Thymus (tissue), 14 donors: Measurements from ENCODE around the gene MRPL40. TPM values are rescaled to one million over a fixed set of nuclear protein-coding genes. Genes with fewer than 3 reads are reported as not detected.
A peak's percentile ranks its signal among the peaks of the same experiment; 100 is the strongest.

ENCODE experiments used
- DNase-seq, 9 donors: peaks; one replicate each; pipeline ENCODE4 v3.0.0-alpha.2; 2013; ENCODE audit warnings: low spot score in 9 of 9, low read depth in 6 of 9, missing footprints in 1 of 9
- H3K27ac ChIP-seq, 2 donors: one replicate each; pipeline ENCODE4 v1.5.1; 2013; ENCODE audit warnings: control low read depth in 1 of 2, low read depth in 1 of 2, low read length in 1 of 2, mild to moderate bottlenecking in 1 of 2, moderate library complexity in 1 of 2
- H3K27me3 ChIP-seq, 2 donors: one replicate each; pipeline ENCODE4 v1.5.1; 2013; ENCODE audit warnings: low read length in 1 of 2; ENCODE audit not compliant: control insufficient read depth in 2 of 2, insufficient read depth in 1 of 2
- H3K36me3 ChIP-seq, 2 donors: one replicate each; pipeline ENCODE4 v1.5.1; 2013; ENCODE audit warnings: low read length in 1 of 2, mild to moderate bottlenecking in 1 of 2, moderate library complexity in 1 of 2; ENCODE audit not compliant: control insufficient read depth in 2 of 2, insufficient read depth in 2 of 2
- H3K4me1 ChIP-seq, 2 donors: one replicate each; pipeline ENCODE4 v1.5.1; 2013; ENCODE audit warnings: low read length in 2 of 2; ENCODE audit not compliant: control insufficient read depth in 2 of 2, insufficient read depth in 2 of 2
- H3K4me3 ChIP-seq, 2 donors: one replicate each; pipeline ENCODE4 v1.5.1; 2013; ENCODE audit warnings: low read length in 2 of 2, control low read depth in 1 of 2, mild to moderate bottlenecking in 1 of 2
- H3K9me3 ChIP-seq, 2 donors: one replicate each; pipeline ENCODE4 v1.5.1; 2013; ENCODE audit warnings: low read length in 1 of 2, mild to moderate bottlenecking in 1 of 2; ENCODE audit not compliant: control insufficient read depth in 2 of 2, insufficient read depth in 1 of 2
- WGBS: extraction: QIAGEN DNeasy Blood & Tissue Kit; methylation state at CpG from one replicate; pipeline ENCODE4 v1.1.7; 2013; 5-methylcytosine and 5-hydroxymethylcytosine counted together
- long read RNA-seq, 10 donors: transcript quantifications; one replicate each; lab custom pipeline, GENCODE V29; 2026
- polyA plus RNA-seq: library from polyadenylated mRNA; stranded (reverse); fragments of 200-250 nt; gene quantifications from one replicate; pipeline ENCODE4 v1.2.3, GENCODE V29; 2013
- total RNA-seq: library from RNA; stranded (reverse); fragments of 120-200 nt; gene quantifications from one replicate; pipeline ENCODE4 v1.2.4, GENCODE V29; 2013
- donor health status: healthy.

MRPL40 gene
- total RNA-seq (36.5 TPM), polyA plus RNA-seq (50.6 TPM)
- long read RNA-seq, donor 1: 0 reads
- long read RNA-seq, donor 2, transcript MRPL40-201 (4 exons, 1,387 nt): major isoform, 42 of 46 reads
- long read RNA-seq, donor 2, partial matches to known transcripts: 0 of 46 reads
- long read RNA-seq, donor 2, other reads (novel, unspliced or antisense): 0 of 46 reads
- long read RNA-seq, donor 3, transcript MRPL40-201 (4 exons, 1,387 nt): major isoform, 39 of 44 reads
- long read RNA-seq, donor 3, partial matches to known transcripts: 0 of 44 reads
- long read RNA-seq, donor 3, other reads (novel, unspliced or antisense): 0 of 44 reads
- long read RNA-seq, donor 4, transcript MRPL40-201 (4 exons, 1,387 nt): major isoform, 15 of 16 reads
- long read RNA-seq, donor 4, partial matches to known transcripts: 0 of 16 reads
- long read RNA-seq, donor 4, other reads (novel, unspliced or antisense): 0 of 16 reads
- long read RNA-seq, donor 5, transcript MRPL40-201 (4 exons, 1,387 nt): major isoform, 50 of 206 reads
- long read RNA-seq, donor 5, partial matches to known transcripts: 52 of 206 reads
- long read RNA-seq, donor 5, other reads (novel, unspliced or antisense): 101 of 206 reads
- long read RNA-seq, donor 6, transcript MRPL40-201 (4 exons, 1,387 nt): major isoform, 25 of 28 reads
- long read RNA-seq, donor 6, partial matches to known transcripts: 0 of 28 reads
- long read RNA-seq, donor 6, other reads (novel, unspliced or antisense): 0 of 28 reads
- long read RNA-seq, donor 7, transcript MRPL40-201 (4 exons, 1,387 nt): major isoform, 26 of 29 reads
- long read RNA-seq, donor 7, partial matches to known transcripts: 0 of 29 reads
- long read RNA-seq, donor 7, other reads (novel, unspliced or antisense): 0 of 29 reads
- long read RNA-seq, donor 8, transcript MRPL40-201 (4 exons, 1,387 nt): major isoform, 10 of 12 reads
- long read RNA-seq, donor 8, partial matches to known transcripts: 0 of 12 reads
- long read RNA-seq, donor 8, other reads (novel, unspliced or antisense): 0 of 12 reads
- long read RNA-seq, donor 9, transcript MRPL40-201 (4 exons, 1,387 nt): major isoform, 12 of 13 reads
- long read RNA-seq, donor 9, partial matches to known transcripts: 0 of 13 reads
- long read RNA-seq, donor 9, other reads (novel, unspliced or antisense): 0 of 13 reads
- long read RNA-seq, donor 10, transcript MRPL40-201 (4 exons, 1,387 nt): major isoform, 22 of 24 reads
- long read RNA-seq, donor 10, partial matches to known transcripts: 0 of 24 reads
- long read RNA-seq, donor 10, other reads (novel, unspliced or antisense): 0 of 24 reads

DNA sequence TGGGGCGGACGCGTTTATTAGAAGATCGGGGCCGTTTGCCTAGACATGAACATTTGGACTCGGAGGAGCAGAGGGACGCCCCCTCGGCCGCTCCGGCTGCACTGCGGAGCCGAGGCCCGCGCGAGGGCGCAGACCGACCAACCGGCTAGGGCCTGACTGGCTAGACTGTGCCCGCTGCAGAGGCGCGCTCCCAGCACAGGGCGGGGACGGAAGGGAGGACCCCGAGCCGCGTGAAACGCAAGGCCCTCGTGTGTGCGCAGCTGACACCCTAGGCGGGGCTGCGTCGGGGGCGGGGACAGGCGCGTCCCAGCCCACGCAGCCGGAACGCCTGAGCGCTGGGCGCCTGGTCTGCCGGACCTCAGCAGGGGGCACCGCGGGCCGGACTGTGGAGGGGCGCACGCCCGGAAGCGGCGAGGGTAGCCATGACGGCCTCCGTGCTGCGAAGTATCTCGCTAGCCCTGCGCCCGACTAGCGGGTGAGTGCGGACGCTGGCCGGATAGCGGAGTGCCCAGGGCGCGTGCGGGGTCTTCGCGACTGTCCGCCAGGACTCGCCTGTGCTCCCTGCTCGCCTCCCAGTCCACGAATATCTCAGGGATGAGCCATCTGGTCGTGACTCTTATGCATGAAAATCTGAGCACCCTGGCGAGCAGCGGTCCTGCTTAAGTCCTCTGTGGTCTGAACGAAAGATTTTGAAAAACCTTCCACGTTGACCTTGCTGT, at the start of gene MRPL40:
Gene MRPL40 (plus strand): TSS at position 413 of the 719 bp plus-strand sequence. CDS start 10 bp downstream, at position 423.
- Histone ChIP-seq H3K4me3 (peak within 1 kb of the TSS; percentile 91 to 93), H3K27ac (peak within 1 kb of the TSS; percentile 95 to 96), H3K27me3 (no peaks in the 10 kb centered on the region), H3K36me3 (peaks cover 15 to 27% of the 10 kb centered on the region in 2 donors), H3K9me3 (no peaks in the 10 kb centered on the region), H3K4me1 (peaks cover 20 to 35% of the 10 kb centered on the region in 2 donors)
- peak in 8 of 9 donors; percentile 55 to 90 (median 78) for DNase-seq
- under 1% methylated on average over 74 of the region's 74 CpGs for WGBS

DNA sequence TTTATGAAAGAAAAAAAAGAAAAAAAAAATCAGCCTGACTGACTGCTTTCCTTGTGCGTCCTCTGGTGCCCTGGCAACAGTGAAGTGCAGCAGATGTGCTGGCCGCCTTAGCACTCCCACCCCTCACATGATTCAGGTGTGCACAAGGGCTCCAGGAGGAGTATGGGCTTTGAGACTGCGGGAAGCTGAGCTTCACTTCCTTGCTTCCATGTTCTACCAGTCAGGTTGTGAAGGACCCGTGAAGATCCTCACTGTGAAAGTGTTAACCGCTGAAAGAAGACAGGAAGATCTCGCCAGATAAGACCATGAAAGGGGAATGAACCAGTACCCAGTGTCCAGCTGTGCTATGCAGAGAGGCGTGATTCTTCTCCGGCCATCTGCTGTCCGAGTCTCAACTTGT, 49.1 kb upstream of the MRPL40 start:
- Histone ChIP-seq H3K9me3 (no peaks in the 10 kb centered on the region), H3K4me3 (no peak overlapping the region), H3K4me1 (no peaks in the 10 kb centered on the region), H3K36me3 (peaks cover 63 to 81% of the 10 kb centered on the region in 2 donors), H3K27ac (no peak overlapping the region), H3K27me3 (no peaks in the 10 kb centered on the region)
- 95% methylated on average over 9 of the region's 9 CpGs for WGBS
- DNase-seq: no peak

DNA sequence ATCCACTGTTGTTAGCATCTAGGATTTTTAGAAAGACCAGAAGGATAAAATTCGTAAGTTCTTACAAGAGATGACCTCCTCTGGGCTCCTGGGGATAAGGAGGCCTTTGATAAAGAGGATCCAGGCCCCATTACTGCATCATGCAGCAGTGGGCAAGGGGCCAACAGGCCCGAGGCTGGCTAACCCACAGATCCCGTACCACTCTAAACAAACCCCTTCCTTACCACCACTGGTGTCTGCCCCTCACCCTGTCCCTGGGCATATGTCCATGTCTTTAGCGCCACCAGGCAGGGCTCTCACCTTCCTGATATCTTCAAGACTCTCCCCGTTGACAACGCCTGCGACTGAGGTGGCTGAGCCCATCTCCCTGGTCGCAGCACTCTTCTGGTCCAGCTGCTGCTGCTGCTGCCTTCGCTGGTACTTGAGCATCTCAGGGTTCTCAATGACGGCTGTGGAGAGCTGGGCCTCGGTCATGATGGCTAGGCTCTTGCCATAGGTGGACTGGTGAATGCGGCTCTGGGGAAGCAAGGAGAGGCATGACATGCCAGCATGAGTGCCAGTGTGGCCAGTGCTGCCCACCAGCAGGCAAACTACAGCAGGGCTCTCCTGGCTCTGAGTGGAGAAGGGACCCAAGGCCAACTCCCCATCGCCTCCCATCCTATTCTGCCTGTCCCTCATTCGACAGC, 47.0 kb upstream of the MRPL40 start:
- no peak overlapping the region for H3K4me3 ChIP-seq
- DNase-seq: no peak
- H3K36me3 ChIP-seq: peaks cover 82 to 91% of the 10 kb centered on the region in 2 donors
- no peaks in the 10 kb centered on the region for H3K4me1 ChIP-seq
- no peak overlapping the region for H3K27ac ChIP-seq
- no peaks in the 10 kb centered on the region for H3K9me3 ChIP-seq
- H3K27me3 ChIP-seq: no peaks in the 10 kb centered on the region
- 97% methylated on average over 14 of the region's 14 CpGs for WGBS

DNA sequence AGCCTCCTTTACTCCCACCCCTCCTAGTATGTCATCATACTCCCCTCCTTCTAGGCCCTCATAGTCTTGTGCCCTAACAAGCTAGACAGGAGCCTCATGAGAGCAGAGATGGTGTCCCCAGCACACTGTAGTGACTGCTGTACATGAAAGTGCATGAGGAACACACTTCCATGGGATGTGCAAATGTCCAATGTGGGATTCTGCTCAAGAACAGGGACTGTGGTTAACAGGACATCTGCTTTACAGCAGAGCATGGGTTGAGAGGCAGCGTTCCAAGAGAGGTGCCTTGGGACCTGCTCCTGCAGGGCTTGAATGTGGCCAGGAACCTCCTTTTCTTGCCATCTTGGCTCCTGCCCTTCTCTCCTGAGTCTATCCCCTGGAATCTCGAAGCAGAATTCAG, 46.1 kb upstream of the MRPL40 start:
- no peak overlapping the region for H3K4me3 ChIP-seq
- H3K27ac ChIP-seq: no peak overlapping the region
- H3K9me3 ChIP-seq: no peaks in the 10 kb centered on the region
- H3K27me3 ChIP-seq: no peaks in the 10 kb centered on the region
- no peaks in the 10 kb centered on the region for H3K4me1 ChIP-seq
- 98% methylated on average over 2 of the region's 2 CpGs for WGBS
- DNase-seq: no peak
- H3K36me3 ChIP-seq: peaks cover 90 to 91% of the 10 kb centered on the region in 2 donors

DNA sequence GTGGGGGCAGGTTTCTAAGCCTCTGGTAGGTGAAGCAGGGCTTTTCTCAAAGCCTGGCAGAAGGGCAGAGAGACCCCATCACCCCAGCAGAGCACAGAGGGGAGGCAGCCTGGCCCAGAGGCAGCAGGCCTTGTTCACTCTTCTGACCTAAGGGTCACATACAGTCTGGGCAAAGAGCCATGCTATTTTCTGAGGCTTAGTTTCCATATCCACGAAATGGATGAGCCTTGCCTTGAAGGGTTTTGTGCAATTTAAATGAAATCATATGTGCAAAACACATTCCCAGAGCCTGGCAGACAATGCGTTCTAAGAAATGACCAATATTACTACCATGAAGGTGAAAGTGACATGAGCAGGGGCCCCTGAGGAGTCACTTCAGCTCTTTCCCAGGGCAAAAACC, 45.3 kb upstream of the MRPL40 start:
- H3K36me3 ChIP-seq: peaks cover 92 to 94% of the 10 kb centered on the region in 2 donors
- no peak overlapping the region for H3K4me3 ChIP-seq
- no peaks in the 10 kb centered on the region for H3K4me1 ChIP-seq
- 97% methylated on average over 2 of the region's 2 CpGs for WGBS
- no peak for DNase-seq
- no peak overlapping the region for H3K27ac ChIP-seq
- no peaks in the 10 kb centered on the region for H3K9me3 ChIP-seq
- H3K27me3 ChIP-seq: no peaks in the 10 kb centered on the region

DNA sequence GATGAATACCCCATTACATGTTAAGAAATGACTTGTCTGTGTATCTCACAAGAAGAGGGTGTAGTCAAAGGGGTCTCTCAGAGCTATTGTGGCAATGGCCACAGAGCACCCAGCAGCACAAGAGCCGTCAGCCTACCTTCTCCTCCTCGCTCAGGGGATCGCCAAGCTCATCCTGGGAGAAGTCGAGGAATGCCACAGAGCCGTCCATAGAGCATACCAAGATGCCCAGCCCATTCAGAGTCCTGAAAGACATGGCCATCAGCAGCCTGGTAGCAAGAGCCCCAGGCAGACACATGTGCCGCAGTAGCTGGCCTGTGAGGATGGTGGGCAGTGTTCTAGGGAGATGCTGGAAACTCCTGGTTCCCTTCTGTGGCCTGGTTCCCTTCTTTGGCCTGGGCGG, 44.8 kb upstream of the MRPL40 start:
- H3K36me3 ChIP-seq: peaks cover 92 to 94% of the 10 kb centered on the region in 2 donors
- no peak overlapping the region for H3K4me3 ChIP-seq
- 98% methylated on average over 7 of the region's 7 CpGs for WGBS
- H3K4me1 ChIP-seq: no peaks in the 10 kb centered on the region
- no peak for DNase-seq
- H3K27ac ChIP-seq: no peak overlapping the region
- H3K27me3 ChIP-seq: no peaks in the 10 kb centered on the region
- H3K9me3 ChIP-seq: no peaks in the 10 kb centered on the region

DNA sequence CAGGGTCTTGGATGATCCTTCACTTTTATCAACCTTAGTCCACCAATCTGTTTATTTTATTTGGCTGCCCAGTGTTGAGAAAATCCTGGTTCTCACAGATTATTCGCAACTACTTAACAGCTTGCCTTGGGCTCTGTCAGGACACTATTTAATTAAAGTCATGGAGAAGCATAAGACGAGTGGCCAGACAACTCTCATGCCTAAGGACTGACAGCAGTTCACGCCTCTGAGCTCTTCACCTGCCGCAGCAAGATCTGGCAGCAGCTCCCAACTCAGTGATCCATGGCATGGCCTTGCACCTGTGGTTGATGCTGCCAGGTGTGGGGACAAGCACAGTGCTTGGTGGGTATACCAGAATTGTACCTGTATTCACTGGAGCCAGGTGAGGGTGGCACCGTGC, 38.6 kb upstream of the MRPL40 start:
- no peaks in the 10 kb centered on the region for H3K27me3 ChIP-seq
- H3K9me3 ChIP-seq: no peaks in the 10 kb centered on the region
- H3K4me3 ChIP-seq: no peak overlapping the region
- WGBS: 99% methylated on average over 5 of the region's 5 CpGs
- H3K4me1 ChIP-seq: no peaks in the 10 kb centered on the region
- H3K36me3 ChIP-seq: peaks cover 88 to 93% of the 10 kb centered on the region in 2 donors
- no peak for DNase-seq
- H3K27ac ChIP-seq: no peak overlapping the region
